OCI-LY7 (cell line): ENCODE measurements around the gene SNRK. TPM values are rescaled to one million over a fixed set of nuclear protein-coding genes. Genes with fewer than 3 reads are reported as not detected.

Experiments used
- BruUV-seq: library from RNA; stranded (reverse); fragments of 400-500 nt; replicated peaks from 2 replicates; lab custom pipeline; 2021; lab: Mats Ljungman, UMichigan
- CTCF ChIA-PET: fragments of 300-600 bp; sonication (Branson Sonifier 250); formaldehyde crosslinking; loops from one replicate; lab custom pipeline; 2022; ENCODE audit warnings: antibody characterized with exemption; ENCODE audit not compliant: unreplicated experiment; lab: Charles Lee
- POLR2A ChIA-PET: fragments of 300-600 bp; sonication (Branson Sonifier 250); formaldehyde crosslinking; loops from one replicate; lab custom pipeline; 2022; ENCODE audit warnings: antibody characterized with exemption; lab: Charles Lee
- DNase-seq: peaks from one replicate; pipeline ENCODE4 v3.0.0-alpha.2; 2015; ENCODE audit warnings: low spot score
- H2AFZ ChIP-seq: fragments of 200-600 bp; sonication (generic), shearing (Covaris generic); 2 replicates; pipeline ENCODE4 v1.6.1; 2014; ENCODE audit warnings: mild to moderate bottlenecking, antibody characterized with exemption, low read length, moderate library complexity
- H3K27ac ChIP-seq: fragments of 200-600 bp; sonication (generic); 2 replicates; pipeline ENCODE4 v1.5.1; 2014; ENCODE audit warnings: mixed run types, low read depth, mild to moderate bottlenecking, moderate library complexity, low read length, inconsistent platforms; ENCODE audit not compliant: poor library complexity, severe bottlenecking
- H3K36me3 ChIP-seq: fragments of 200-600 bp; sonication (generic); 2 replicates; pipeline ENCODE4 v1.6.1; 2014; ENCODE audit warnings: mild to moderate bottlenecking, antibody characterized with exemption, low read length, moderate library complexity, mixed read lengths; ENCODE audit not compliant: insufficient read depth
- H3K4me1 ChIP-seq: fragments of 200-600 bp; sonication (generic); 2 replicates; pipeline ENCODE4 v1.5.1; 2014; ENCODE audit warnings: mild to moderate bottlenecking, low read length; ENCODE audit not compliant: insufficient read depth, poor library complexity, severe bottlenecking
- H3K4me2 ChIP-seq: fragments of 200-600 bp; sonication (generic); 2 replicates; pipeline ENCODE4 v1.6.1; 2014; ENCODE audit warnings: mild to moderate bottlenecking, low read length
- H3K4me3 ChIP-seq: fragments of 200-600 bp; sonication (generic); 2 replicates; pipeline ENCODE4 v1.5.1; 2014; ENCODE audit warnings: mild to moderate bottlenecking, low read depth, low read length; ENCODE audit not compliant: poor library complexity, severe bottlenecking
- H3K79me2 ChIP-seq: fragments of 200-600 bp; sonication (generic); 2 replicates; pipeline ENCODE4 v1.6.1; 2016; ENCODE audit warnings: low read depth, mild to moderate bottlenecking, low read length, moderate library complexity, mixed read lengths; ENCODE audit not compliant: insufficient read depth
- H3K9me2 ChIP-seq: fragments of 200-600 bp; sonication (generic); 2 replicates; pipeline ENCODE4 v1.6.1; 2016; ENCODE audit warnings: mild to moderate bottlenecking, low read length, mixed read lengths; ENCODE audit not compliant: insufficient read depth
- H3K9me3 ChIP-seq: fragments of 200-600 bp; sonication (generic); 2 replicates; pipeline ENCODE4 v1.6.1; 2014; ENCODE audit warnings: mild to moderate bottlenecking, mixed run types, low read length, mixed read lengths
- H4K20me1 ChIP-seq: fragments of 200-600 bp; sonication (generic); 2 replicates; pipeline ENCODE4 v1.6.1; 2014; ENCODE audit warnings: mild to moderate bottlenecking, antibody characterized with exemption, low read length, moderate library complexity, mixed read lengths; ENCODE audit not compliant: insufficient read depth
- CTCF ChIP-seq: fragments of 200-600 bp; sonication (generic); conservative IDR thresholded peaks from 2 replicates; pipeline ENCODE4 v1.5.1; 2014; ENCODE audit warnings: mild to moderate bottlenecking, antibody characterized with exemption, low read length, moderate library complexity, mixed read lengths
- EZH2phosphoT487 ChIP-seq: fragments of 200-600 bp; sonication (generic); IDR thresholded peaks from 2 replicates; pipeline ENCODE4 v1.6.1; 2018; ENCODE audit warnings: low read depth, borderline replicate concordance, mild to moderate bottlenecking, mixed run types, antibody characterized with exemption, low read length, moderate library complexity, mixed read lengths
- intact Hi-C: fragments of 100-400 bp; cut with micrococcal nuclease; formaldehyde crosslinking; loops from one replicate; pipeline ENCODE4 v1.10.0; 2022; ENCODE audit not compliant: unreplicated experiment
- total RNA-seq, 2 experiments: library from RNA; depleted of rRNA in 1 of 2; stranded (reverse); fragments of >200 nt in 1 of 2; shearing (Covaris generic) in 1 of 2; gene quantifications; 2 replicates each; pipeline ENCODE4 v1.2.3, GENCODE V29; 2014 to 2022

SNRK gene
- total RNA-seq, 2 experiments from 2014 or later = 15.5 TPM

GRCh38 chr3:43289841-43290470, 3.6 kb downstream of the SNRK start:
- Histone ChIP-seq H3K36me3 (peaks cover 8% of the 10 kb centered on the region; the same call in 1 of the 2 replicates), H2AFZ (no peak overlapping the region), H4K20me1 (peaks cover 32% of the 10 kb centered on the region), H3K4me1 (peaks cover 37% of the 10 kb centered on the region), H3K4me3 (no peak overlapping the region), H3K79me2 (peaks cover 56% of the 10 kb centered on the region), H3K9me3 (no peaks in the 10 kb centered on the region), H3K9me2 (no peaks in the 10 kb centered on the region), H3K27ac (no peak overlapping the region), H3K4me2 (no peak overlapping the region)
- BruUV-seq = no TSS peak
- TF ChIP-seq CTCF (no peak), EZH2phosphoT487 (no peak)
- POLR2A ChIA-PET = interaction anchor here (1.0 to 1.5 kb wide), 2 partner anchors 10 to 66 kb away, joined by 3 to 4 read pairs; no protein-coding TSS in a partner anchor
- CTCF ChIA-PET = no interaction called here
- no peak for DNase-seq
- intact Hi-C loops = no loop called here

- CTCF ChIA-PET = no interaction called here
- peaks cover 32% of the 10 kb centered on the region for H3K4me1 ChIP-seq
- intact Hi-C loops = no loop called here
- H2AFZ ChIP-seq = no peak overlapping the region
- H3K9me2 ChIP-seq = no peaks in the 10 kb centered on the region
- no peaks in the 10 kb centered on the region for H3K9me3 ChIP-seq
- H3K79me2 ChIP-seq = peaks cover 65% of the 10 kb centered on the region
- DNase-seq = no peak
- no peak for TF ChIP-seq EZH2phosphoT487
- TF ChIP-seq CTCF = no peak
- peaks cover 8% of the 10 kb centered on the region; the same call in 1 of the 2 replicates for H3K36me3 ChIP-seq
- no peak overlapping the region for H3K4me2 ChIP-seq
- peaks cover 32% of the 10 kb centered on the region for H4K20me1 ChIP-seq
- H3K4me3 ChIP-seq = no peak overlapping the region
- BruUV-seq = no TSS peak
- POLR2A ChIA-PET = interaction anchor here (0.5 to 1.5 kb wide), 2 partner anchors 9 to 1307 kb away, joined by 3 to 4 read pairs; no protein-coding TSS in a partner anchor
- H3K27ac ChIP-seq = no peak overlapping the region
Measured at GRCh38 chr3:43290956-43291355, 4.6 kb downstream of the SNRK start.

- intact Hi-C loops = no loop called here
- Histone ChIP-seq H3K36me3 (peaks cover 8% of the 10 kb centered on the region; the same call in 1 of the 2 replicates), H4K20me1 (peaks cover 32% of the 10 kb centered on the region), H3K27ac (no peak overlapping the region), H3K79me2 (peaks cover 69% of the 10 kb centered on the region), H3K4me2 (no peak overlapping the region), H3K4me3 (no peak overlapping the region), H3K9me3 (no peaks in the 10 kb centered on the region), H3K9me2 (no peaks in the 10 kb centered on the region), H2AFZ (no peak overlapping the region), H3K4me1 (peaks cover 37% of the 10 kb centered on the region)
- BruUV-seq = no TSS peak
- TF ChIP-seq EZH2phosphoT487 (no peak), CTCF (no peak)
- CTCF ChIA-PET = no interaction called here
- DNase-seq = no peak
- POLR2A ChIA-PET = interaction anchor here (1.5 kb wide), 1 partner anchor 9 kb away, joined by 4 read pairs; no protein-coding TSS in a partner anchor
Measured at GRCh38 chr3:43291546-43291945, 5.2 kb downstream of the SNRK start.
